Glomerular visceral epithelial cell (primary cell): Measurements from ENCODE around the gene RAG2.

Experiments used
- DNase-seq: peaks from one replicate; pipeline ENCODE4 v3.0.0-alpha.2; 2016; ENCODE audit errors: extremely low spot score

Gene RAG2

DNA sequence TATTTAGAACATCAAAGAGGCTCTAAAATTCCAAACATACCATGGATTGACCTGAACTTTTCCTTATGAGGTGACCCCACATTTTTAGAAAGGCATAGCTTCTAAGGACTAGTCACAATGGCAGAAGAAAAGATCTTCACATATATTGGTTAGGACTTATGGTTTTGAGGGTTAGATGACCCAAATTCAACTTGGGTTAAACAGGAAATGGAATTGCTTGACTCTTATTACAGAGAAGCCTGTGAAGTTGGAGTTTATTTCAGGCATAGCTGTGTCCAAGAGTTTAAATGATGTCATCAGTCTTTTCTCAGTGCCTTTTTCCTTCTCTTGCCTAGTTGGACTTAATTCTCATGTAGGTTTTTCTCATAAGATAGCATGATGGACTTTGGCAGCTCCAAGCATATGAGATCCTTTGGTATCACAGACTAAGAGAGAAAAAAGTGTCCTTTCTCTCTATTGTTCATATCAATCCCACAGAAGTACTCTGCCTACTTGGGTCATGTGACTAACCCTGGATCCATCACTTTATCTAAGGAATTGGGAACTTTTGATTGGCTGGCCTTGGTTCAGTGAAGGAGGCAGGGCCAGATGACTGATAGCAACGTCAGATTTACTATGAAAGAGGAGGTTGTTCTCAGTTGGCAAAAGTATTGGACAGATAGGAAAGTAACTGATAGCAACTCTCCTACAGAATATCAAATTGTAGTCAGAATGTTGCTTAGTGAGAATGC lies 47.5 kb downstream of the RAG2 start:
- DNase-seq: no peak
